NCI-H2081 (cell line): Measurements from ENCODE around the gene ZBTB21.
"Not testable (repeated sequence)": the region's sequence is repeated elsewhere in the genome, so short reads cannot be mapped to it uniquely, and the experiment has no call there.

ENCODE experiments used
- DNase-seq, 2 experiments: peaks; one replicate each; lab custom pipeline; 2025; lab: John Stamatoyannopoulos, UW

Gene ZBTB21

DNA sequence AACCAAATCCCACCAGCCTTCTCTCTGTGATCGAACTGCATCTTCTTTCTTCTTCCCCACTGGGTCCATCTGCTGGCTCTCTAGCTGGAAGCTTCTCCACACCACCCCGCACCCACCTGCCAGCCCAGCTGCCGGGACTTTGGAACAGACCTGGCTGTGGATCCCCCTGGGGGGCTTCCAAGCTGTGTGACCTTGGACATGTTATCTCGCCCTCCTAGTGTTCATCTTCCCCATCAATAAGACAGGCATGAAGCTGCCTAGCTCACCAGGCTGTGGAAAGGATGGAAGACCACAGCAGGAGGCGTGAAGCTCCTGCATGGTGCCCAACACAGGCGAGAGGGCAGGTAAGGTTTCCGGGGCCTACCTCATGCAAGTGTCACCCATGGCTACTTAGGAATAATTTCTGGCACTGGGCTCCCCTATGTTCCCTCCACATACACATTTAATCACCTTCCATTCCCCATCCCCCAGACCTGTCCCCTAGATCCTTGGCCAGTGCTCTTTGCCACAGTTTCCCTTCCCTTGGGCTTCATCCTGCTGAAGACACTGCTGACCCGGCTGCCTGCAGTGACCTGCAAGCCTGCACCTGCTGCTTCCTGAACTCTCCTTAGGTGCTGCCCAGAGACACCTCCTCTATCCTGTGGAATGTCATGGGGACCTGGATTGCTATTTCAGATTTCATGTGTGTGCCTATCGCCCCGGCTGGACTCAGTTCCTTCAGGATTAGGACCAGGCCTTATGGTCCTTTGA is 43.1 kb downstream of the ZBTB21 start:
- no peak for DNase-seq

DNA sequence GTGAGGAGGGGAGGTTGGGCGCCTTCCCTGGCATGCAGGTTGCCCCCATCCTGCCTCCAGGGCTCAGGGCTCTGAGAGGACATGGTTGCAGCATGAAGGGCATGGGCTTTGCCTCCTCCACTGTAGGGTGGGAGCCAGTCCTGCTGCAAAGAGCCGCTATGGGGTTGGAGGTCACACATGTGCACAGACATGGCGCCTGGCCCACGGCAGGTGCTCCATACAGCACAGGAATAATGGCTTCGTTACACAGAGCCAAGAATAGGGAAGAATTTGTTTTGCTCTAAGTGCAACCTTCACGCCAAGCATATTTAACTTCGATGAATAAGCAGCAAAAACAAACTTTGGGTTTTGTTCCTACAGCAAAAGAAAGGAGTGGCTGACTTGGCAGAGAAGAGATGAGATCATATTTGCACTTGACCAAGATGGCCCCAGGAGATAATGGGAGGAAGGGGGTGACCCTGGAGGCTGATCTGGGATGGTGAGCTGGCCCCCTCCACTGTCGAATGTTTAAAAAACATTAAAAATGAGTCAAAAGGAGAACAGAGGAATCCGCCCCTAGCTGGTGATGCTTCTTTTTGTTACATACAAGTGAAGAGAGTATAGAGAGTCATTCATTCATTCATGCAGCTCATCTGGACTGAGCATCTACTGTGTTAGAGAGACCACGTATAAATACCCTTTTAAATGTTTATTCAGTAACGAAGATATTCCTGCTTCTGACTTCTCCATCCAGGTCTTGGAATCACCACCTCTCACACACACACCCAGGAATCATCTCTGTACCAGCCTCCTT is 43.9 kb downstream of the ZBTB21 start:
- no peak for DNase-seq

GRCh38 chr21:41965461-41966013 is 44.6 kb downstream of the ZBTB21 start:
- DNase-seq: no peak

- peak in 1 of 2 experiments; percentile 7 for DNase-seq
Observed at GRCh38 chr21:41965045-41965444, 45.1 kb downstream of the ZBTB21 start.

GRCh38 chr21:41964171-41964570 is 46.0 kb downstream of the ZBTB21 start:
- no peak for DNase-seq

- no peak for DNase-seq
Observed at GRCh38 chr21:41962425-41962966, 47.7 kb downstream of the ZBTB21 start.

- DNase-seq: no peak
Observed at GRCh38 chr21:41961753-41962152, 48.4 kb downstream of the ZBTB21 start.

DNA sequence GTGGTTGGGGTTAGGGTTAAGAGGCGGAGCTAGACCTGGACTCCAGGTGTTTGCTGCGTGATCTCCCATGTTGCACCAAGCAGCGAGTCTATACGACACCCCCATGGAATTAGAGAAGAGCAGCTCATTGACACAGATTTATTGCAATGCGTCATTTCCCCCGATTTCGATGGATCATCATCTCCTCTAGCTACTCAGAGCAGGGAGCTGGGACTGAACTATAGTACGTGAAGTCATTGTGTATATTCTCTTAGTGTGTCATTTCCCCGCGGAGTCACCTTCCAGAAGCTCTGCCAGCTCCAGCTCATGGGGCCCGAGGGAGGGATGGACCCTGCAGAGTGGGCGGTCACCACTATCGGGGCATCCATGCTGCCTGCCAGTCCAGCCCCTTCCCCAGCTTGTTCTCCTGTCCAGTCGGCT is 48.9 kb downstream of the ZBTB21 start:
- no peak for DNase-seq

- no peak for DNase-seq
Observed at GRCh38 chr21:41960386-41960785, 49.8 kb downstream of the ZBTB21 start.

DNA sequence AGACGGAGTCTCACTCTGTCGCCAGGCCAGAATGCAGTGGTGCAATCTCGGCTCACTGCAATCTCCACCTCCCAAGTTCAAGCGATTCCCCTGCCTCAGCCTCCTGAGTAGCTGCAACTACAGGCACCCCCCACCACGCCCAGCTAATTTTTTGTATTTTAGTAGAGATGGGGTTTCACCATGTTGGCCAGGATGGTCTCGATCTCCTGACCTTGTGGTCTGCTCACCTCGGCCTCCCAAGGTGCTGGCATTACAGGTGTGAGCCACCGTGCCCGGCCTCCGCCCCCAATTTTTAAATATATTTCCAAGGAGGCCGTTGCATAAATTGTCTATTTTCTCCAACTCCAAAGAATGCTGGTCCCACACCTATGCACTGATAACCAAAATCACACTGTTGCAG is 50.5 kb downstream of the ZBTB21 start:
- not testable (repeated sequence) for DNase-seq

GRCh38 chr21:41958886-41959563 is 51.1 kb downstream of the ZBTB21 start:
- no peak for DNase-seq

DNA sequence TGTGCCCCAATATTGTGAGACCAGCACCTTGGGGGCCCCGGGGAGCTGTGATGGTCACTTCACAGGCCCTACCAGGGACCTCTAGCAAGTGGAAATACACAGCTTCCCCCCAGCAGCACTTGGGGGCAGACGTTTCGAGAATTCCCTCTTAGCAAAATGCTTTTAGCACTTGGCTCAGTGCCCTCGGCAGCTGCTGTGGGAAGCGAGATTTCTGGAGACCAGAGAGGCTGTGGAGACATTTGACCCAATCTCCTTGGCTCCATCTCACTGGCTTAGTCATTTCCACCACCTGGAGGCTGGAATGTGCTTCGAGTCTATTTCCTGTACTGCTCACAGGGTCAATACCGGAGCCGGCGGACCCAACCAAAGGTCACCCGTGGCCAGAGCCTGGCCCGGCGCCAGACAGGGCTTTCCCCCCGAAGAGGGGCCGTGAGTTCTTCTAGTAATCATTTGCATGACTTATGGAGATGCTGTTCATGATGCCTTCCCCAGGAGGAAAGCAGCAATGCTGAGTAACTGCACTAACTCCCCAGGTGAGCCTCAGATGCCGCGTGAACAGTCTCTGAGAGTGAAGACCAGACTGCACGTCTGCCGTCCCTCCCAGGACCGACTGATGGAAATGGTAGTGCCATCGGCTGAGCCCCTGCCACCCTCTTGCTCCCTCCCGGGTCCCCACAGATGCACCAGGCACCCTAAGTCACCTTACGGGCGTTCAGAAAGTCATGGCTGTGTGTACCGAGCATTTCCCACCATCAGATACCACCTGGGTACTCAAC is 52.0 kb downstream of the ZBTB21 start:
- DNase-seq: no peak

DNA sequence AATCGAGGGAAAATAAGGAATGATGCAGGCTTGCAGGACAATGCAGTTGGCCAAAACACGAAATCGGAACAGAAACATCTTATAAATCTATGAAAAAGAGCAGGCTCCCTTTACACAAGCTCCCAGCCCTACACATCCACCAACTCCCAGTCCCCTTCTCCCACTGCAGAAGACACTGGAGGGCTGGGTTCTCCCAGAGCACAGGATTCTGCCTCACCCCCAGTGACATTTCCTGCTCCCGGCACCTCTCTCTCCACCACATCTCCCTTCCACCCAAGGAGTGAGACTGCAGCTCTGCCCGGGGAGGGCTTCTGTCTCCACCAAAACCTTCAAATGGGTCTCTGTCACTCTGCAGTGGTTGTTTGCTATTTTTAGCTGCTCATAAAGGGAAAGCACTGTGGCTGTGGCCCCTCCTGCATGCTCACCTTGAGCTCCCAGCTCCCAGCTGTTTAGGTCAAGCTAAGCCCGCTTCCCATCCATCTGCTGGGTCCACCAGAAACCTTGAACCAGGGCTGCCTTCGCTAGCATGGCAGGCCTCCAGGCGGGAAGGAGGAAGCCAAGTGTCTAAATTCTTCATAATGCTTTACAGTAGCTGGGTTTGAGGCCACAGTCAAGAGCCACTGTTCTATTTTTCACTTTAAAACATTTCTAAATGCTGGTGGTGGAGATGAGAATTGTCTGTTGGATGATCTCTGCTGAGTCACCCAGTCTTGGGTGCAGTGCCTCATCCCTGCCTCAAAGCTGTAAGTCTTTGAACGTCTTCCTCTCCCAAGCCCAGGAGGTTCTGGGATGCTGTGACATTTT is 53.0 kb downstream of the ZBTB21 start:
- DNase-seq: no peak

- DNase-seq: no peak
Observed at GRCh38 chr21:41955516-41955915, 54.6 kb downstream of the ZBTB21 start.

- no peak for DNase-seq
Observed at GRCh38 chr21:41954654-41955499, 55.3 kb downstream of the ZBTB21 start.

DNA sequence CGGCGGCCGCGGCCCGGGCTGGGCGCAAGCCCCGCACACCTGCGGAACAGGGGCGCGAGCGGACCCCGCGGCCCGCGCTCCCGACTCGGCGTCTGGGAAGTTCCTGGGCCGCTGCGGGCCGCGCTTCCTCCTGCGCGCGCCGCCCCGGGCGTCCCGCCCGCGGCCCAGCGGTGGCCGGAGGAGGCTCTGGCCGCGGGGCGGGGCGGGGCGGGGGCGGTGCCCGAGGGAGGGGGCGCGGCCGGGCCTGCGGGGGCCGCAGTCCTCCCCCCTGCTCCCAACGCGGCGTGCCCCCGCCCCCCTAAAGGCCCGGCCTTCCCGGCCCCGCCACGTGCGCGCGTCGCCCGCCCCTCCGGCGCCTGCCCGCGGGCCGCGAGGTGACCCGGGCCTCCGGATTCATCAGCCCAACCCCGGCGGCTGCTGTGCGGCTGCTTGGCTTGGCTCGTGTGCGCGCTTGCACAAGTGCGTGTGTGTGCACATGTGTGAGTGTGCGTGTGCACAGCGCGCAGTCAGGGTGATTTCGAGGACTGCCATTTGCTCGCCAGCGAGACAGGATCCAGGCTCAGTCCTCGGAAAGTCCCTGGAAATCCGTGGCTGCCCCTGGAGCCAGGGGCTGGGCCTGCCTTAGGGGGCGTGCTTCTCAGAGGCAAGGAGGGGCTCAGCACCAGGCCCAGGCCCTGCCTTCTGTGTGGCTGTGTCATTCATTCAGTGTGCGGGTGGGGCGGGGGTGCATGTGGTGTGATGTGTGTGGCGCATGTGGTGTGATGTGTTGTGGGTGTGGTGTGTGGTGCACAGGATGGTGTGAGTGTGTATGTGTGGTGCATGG is 56.1 kb downstream of the ZBTB21 start, which contains the start of gene C2CD2:
C2CD2 (minus strand) TSS at position 188 of the 823 bp plus-strand sequence. CDS start 370 bp downstream, outside the sequence.
- DNase-seq: peak; percentile 27 to 55

GRCh38 chr21:41953249-41953830 is 56.8 kb downstream of the ZBTB21 start:
- no peak for DNase-seq
